Measurements from ENCODE around the gene JUND. TPM values are rescaled to one million over a fixed set of nuclear protein-coding genes. Genes with fewer than 3 reads are reported as not detected.

Gene JUND
- total RNA-seq, 1 experiment from 2014 or later, result 128 TPM

DNA sequence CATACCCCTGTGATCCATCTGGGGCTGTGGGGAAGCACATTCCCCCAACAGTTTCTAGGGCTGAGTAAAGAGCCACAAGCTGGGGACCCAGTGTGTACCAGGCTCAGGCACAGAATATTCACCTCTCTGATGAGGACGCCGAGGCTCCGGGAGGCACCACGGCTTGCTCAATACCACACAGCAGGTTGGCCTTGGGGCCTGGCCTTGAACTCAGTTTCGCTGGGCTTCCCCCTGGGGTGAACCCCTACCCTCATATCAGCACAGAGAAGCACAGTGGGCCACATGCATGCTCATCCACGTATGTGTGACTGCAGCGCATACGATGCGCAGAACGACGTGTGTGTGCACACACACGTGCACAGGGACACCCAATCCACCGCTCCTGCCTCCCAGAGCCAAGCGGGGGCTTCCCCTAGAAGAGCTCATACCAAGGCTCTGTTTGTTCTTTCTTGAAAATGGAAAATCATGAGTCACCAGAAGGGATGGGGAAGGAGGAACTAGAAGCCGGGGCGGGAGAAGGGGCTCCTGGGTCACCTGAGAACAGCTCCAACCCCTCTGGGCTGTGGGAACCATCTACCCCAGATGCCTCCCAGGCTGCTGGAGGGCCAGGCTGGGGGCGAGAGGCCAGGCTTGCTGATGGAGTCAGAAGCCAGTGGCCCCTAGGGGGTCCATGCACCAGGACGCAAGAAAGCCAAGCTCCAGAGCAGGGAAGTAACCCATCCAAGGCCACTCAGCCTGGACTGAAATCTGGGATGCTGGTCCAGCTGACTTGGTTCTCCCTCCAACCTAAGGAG lies 50.3 kb downstream of the JUND start:
- Histone ChIP-seq H3K27ac (ENCODE audit: low read depth, low read length, poor library complexity, severe bottlenecking) (peak overlapping the region; percentile 40), H3K4me3 (ENCODE audit: low read depth, low read length, poor library complexity, severe bottlenecking) (no peak overlapping the region), H3K36me3 (ENCODE audit: insufficient read depth, low read length, poor library complexity, severe bottlenecking) (no peaks in the 10 kb centered on the region), H3K9me3 (ENCODE audit: low read depth, low read length, poor library complexity, severe bottlenecking) (no peaks in the 10 kb centered on the region), H3K4me1 (ENCODE audit: insufficient read depth, low read length, poor library complexity, severe bottlenecking) (peaks cover 16% of the 10 kb centered on the region), H3K27me3 (replicated peaks; ENCODE audit: insufficient read depth, low read depth, low read length, poor library complexity) (peaks cover 9% of the 10 kb centered on the region)
- DNase-seq (ENCODE audit: low spot score), result no peak
- no peak for TF ChIP-seq EZH2 (IDR thresholded peaks at IDR 0.05; ENCODE audit: borderline replicate concordance, low read depth, low read length, poor library complexity, severe bottlenecking)
- TF ChIP-seq CTCF (conservative IDR thresholded peaks at IDR 0.05; ENCODE audit: low read depth, low read length), result no peak
- intact Hi-C loops (cut with micrococcal nuclease; ENCODE audit: unreplicated experiment), result no loop called here
- POLR2A ChIA-PET (ENCODE audit: low non-redundant PET), result interaction anchor here (0.5 kb wide), 2 partner anchors 134 to 384 kb away, joined by 3 to 4 read pairs; no protein-coding TSS in a partner anchor
- BruUV-seq (replicated peaks), result no TSS peak
- CTCF ChIA-PET, result interaction anchor here (0.6 to 0.7 kb wide), 3 partner anchors 10 to 21 kb away, joined by 3 to 10 read pairs (median 5); no protein-coding TSS in a partner anchor

- intact Hi-C loops (cut with micrococcal nuclease; ENCODE audit: unreplicated experiment), result no loop called here
- H3K4me1 ChIP-seq (ENCODE audit: insufficient read depth, low read length, poor library complexity, severe bottlenecking), result peaks cover 21% of the 10 kb centered on the region
- ChIA-PET POLR2A (ENCODE audit: low non-redundant PET) (no interaction called here), CTCF (no interaction called here)
- no peak overlapping the region for H3K4me3 ChIP-seq (ENCODE audit: low read depth, low read length, poor library complexity, severe bottlenecking)
- no peaks in the 10 kb centered on the region for H3K9me3 ChIP-seq (ENCODE audit: low read depth, low read length, poor library complexity, severe bottlenecking)
- no peak overlapping the region for H3K27ac ChIP-seq (ENCODE audit: low read depth, low read length, poor library complexity, severe bottlenecking)
- DNase-seq (ENCODE audit: low spot score), result no peak
- TF ChIP-seq CTCF (conservative IDR thresholded peaks at IDR 0.05; ENCODE audit: low read depth, low read length), result no peak
- no peak for TF ChIP-seq EZH2 (IDR thresholded peaks at IDR 0.05; ENCODE audit: borderline replicate concordance, low read depth, low read length, poor library complexity, severe bottlenecking)
- BruUV-seq (replicated peaks), result no TSS peak
- H3K27me3 ChIP-seq (replicated peaks; ENCODE audit: insufficient read depth, low read depth, low read length, poor library complexity), result peaks cover 22% of the 10 kb centered on the region
- no peaks in the 10 kb centered on the region for H3K36me3 ChIP-seq (ENCODE audit: insufficient read depth, low read length, poor library complexity, severe bottlenecking)
Measured at GRCh38 chr19:18229915-18230314, 51.5 kb downstream of the JUND start.

Small RNA genes lying within 50 kb of the gene (microRNA-seq; reads per million reads assigned to microRNA genes)
- gene MIR3188, result 2.2 reads per million

Other genes starting within 250 kb of the JUND start
- gene IL12RB1, start 194.7 kb downstream of the JUND start, total RNA-seq (2021), result not detected in 2 replicates
- gene MAST3, start 183.8 kb downstream of the JUND start, total RNA-seq (2021), result 5.1 and 7.9 TPM in 2 replicates
- gene PIK3R2, start 128.5 kb downstream of the JUND start, total RNA-seq (2021), result 38.1 and 41.9 TPM in 2 replicates
- not detected in 2 replicates for gene IFI30, start 107.8 kb downstream of the JUND start, total RNA-seq (2021)
- 20.2 and 21.3 TPM in 2 replicates for gene MPV17L2, start 88.4 kb downstream of the JUND start, total RNA-seq (2021)
- gene RAB3A, start 77.6 kb downstream of the JUND start, total RNA-seq (2021), result 2.9 and 4.2 TPM in 2 replicates
- not detected in 2 replicates for gene PDE4C, start 55.2 kb downstream of the JUND start, total RNA-seq (2021)
- 10.2 and 12.0 TPM in 2 replicates for gene IQCN, start 7.2 kb downstream of the JUND start, total RNA-seq (2021)
- gene LSM4, start 41.5 kb upstream of the JUND start, total RNA-seq (2021), result 252 and 262 TPM in 2 replicates
- gene PGPEP1, start 59.0 kb upstream of the JUND start, total RNA-seq (2021), result 15.8 and 23.0 TPM in 2 replicates
- gene GDF15, start 104.5 kb upstream of the JUND start, total RNA-seq (2021), result 4.0 and 4.7 TPM in 2 replicates
- not detected in 2 replicates for gene LRRC25, start 116.0 kb upstream of the JUND start, total RNA-seq (2021)
- gene SSBP4, start 137.8 kb upstream of the JUND start, total RNA-seq (2021), result 242 and 248 TPM in 2 replicates
- gene ISYNA1, start 156.5 kb upstream of the JUND start, total RNA-seq (2021), result 153 and 223 TPM in 2 replicates
- gene ELL, start 240.4 kb upstream of the JUND start, total RNA-seq (2021), result 15.8 and 16.4 TPM in 2 replicates

All from A673 (cell line).